Type B pancreatic cell (in vitro differentiated cells): Measurements from ENCODE around the gene FAM83G. TPM values are rescaled to one million over a fixed set of nuclear protein-coding genes. Genes with fewer than 3 reads are reported as not detected.
A peak's percentile ranks its signal among the peaks of the same experiment; 100 is the strongest.
"Not testable (repeated sequence)": the region's sequence is repeated elsewhere in the genome, so short reads cannot be mapped to it uniquely, and the experiment has no call there.

ENCODE experiments used
- DNase-seq: peaks from one replicate; pipeline ENCODE4 v3.0.0; 2021; ENCODE audit warnings: mixed read lengths; ENCODE audit not compliant: unreplicated experiment; ENCODE audit errors: extremely low spot score
- H3K27ac Mint-ChIP-seq: 2 replicates; pipeline ENCODE4 v1.8.0; 2021; ENCODE audit warnings: mild to moderate bottlenecking, mixed read lengths
- H3K27me3 Mint-ChIP-seq: 2 replicates; pipeline ENCODE4 v1.8.0; 2021; ENCODE audit warnings: mixed read lengths
- H3K36me3 Mint-ChIP-seq: 2 replicates; pipeline ENCODE4 v1.8.0; 2021; ENCODE audit warnings: mixed read lengths
- H3K4me1 Mint-ChIP-seq: one replicate; pipeline ENCODE4 v1.8.0; 2021; ENCODE audit warnings: mixed read lengths; ENCODE audit not compliant: unreplicated experiment
- H3K4me3 Mint-ChIP-seq: 2 replicates; pipeline ENCODE4 v1.8.0; 2021; ENCODE audit warnings: mild to moderate bottlenecking, mixed read lengths
- H3K9me3 Mint-ChIP-seq: 2 replicates; pipeline ENCODE4 v1.8.0; 2021; ENCODE audit warnings: mixed read lengths
- CTCF ChIP-seq: fragments of 200-600 bp; sonication (generic); conservative IDR thresholded peaks from 2 replicates; pipeline ENCODE4 v1.5.0; 2021; ENCODE audit warnings: antibody characterized with exemption, mild to moderate bottlenecking
- total RNA-seq: library from RNA; stranded (reverse); gene quantifications from 2 replicates; pipeline ENCODE4 v1.2.1, GENCODE V29; 2021; ENCODE audit warnings: low replicate concordance

The FAM83G gene
- total RNA-seq, 1 donor from 2014 or later: 8.3 TPM

- H3K4me1 Mint-ChIP-seq: peaks cover 17% of the 10 kb centered on the region
- no peaks in the 10 kb centered on the region for H3K27me3 Mint-ChIP-seq
- no peak overlapping the region for H3K4me3 Mint-ChIP-seq
- DNase-seq: no peak
- no peak for TF ChIP-seq CTCF
- no peak overlapping the region for H3K27ac Mint-ChIP-seq
- peaks cover 27% of the 10 kb centered on the region for H3K36me3 Mint-ChIP-seq
- H3K9me3 Mint-ChIP-seq: no peaks in the 10 kb centered on the region
Measured at GRCh38 chr17:18925187-18925586, 79.4 kb downstream of the FAM83G start.

GRCh38 chr17:18922596-18922995 is 82.0 kb downstream of the FAM83G start:
- H3K36me3 Mint-ChIP-seq: peaks cover 32% of the 10 kb centered on the region
- not testable (repeated sequence) for DNase-seq, H3K9me3 Mint-ChIP-seq, H3K27ac Mint-ChIP-seq, H3K4me3 Mint-ChIP-seq, H3K27me3 Mint-ChIP-seq
- peaks cover 24% of the 10 kb centered on the region for H3K4me1 Mint-ChIP-seq

- H3K4me3 Mint-ChIP-seq: no peak overlapping the region
- DNase-seq: no peak
- H3K27ac Mint-ChIP-seq: peak overlapping the region; percentile 7
- H3K27me3 Mint-ChIP-seq: no peaks in the 10 kb centered on the region
- H3K4me1 Mint-ChIP-seq: peaks cover 24% of the 10 kb centered on the region
- H3K9me3 Mint-ChIP-seq: no peaks in the 10 kb centered on the region
- peaks cover 32% of the 10 kb centered on the region for H3K36me3 Mint-ChIP-seq
- no peak for TF ChIP-seq CTCF
Measured at GRCh38 chr17:18921912-18922451, 82.6 kb downstream of the FAM83G start.

- no peaks in the 10 kb centered on the region for H3K9me3 Mint-ChIP-seq
- H3K4me3 Mint-ChIP-seq: no peak overlapping the region
- H3K4me1 Mint-ChIP-seq: peaks cover 24% of the 10 kb centered on the region
- no peak overlapping the region for H3K27ac Mint-ChIP-seq
- no peak for TF ChIP-seq CTCF
- H3K27me3 Mint-ChIP-seq: no peaks in the 10 kb centered on the region
- peaks cover 37% of the 10 kb centered on the region for H3K36me3 Mint-ChIP-seq
- no peak for DNase-seq
Measured at GRCh38 chr17:18921485-18921884, 83.1 kb downstream of the FAM83G start.

- TF ChIP-seq CTCF: no peak
- no peak overlapping the region for H3K4me3 Mint-ChIP-seq
- no peak overlapping the region for H3K27ac Mint-ChIP-seq
- H3K36me3 Mint-ChIP-seq: peaks cover 40% of the 10 kb centered on the region
- peaks cover 24% of the 10 kb centered on the region for H3K4me1 Mint-ChIP-seq
- no peak for DNase-seq
- no peaks in the 10 kb centered on the region for H3K9me3 Mint-ChIP-seq
- H3K27me3 Mint-ChIP-seq: no peaks in the 10 kb centered on the region
Measured at GRCh38 chr17:18920911-18921441, 83.6 kb downstream of the FAM83G start.

GRCh38 chr17:18919963-18920362 is 84.6 kb downstream of the FAM83G start:
- DNase-seq: no peak
- no peak for TF ChIP-seq CTCF
- Mint-ChIP-seq H3K27me3 (no peaks in the 10 kb centered on the region), H3K36me3 (peaks cover 44% of the 10 kb centered on the region), H3K27ac (peak overlapping the region; percentile 55), H3K4me1 (peaks cover 24% of the 10 kb centered on the region), H3K9me3 (no peaks in the 10 kb centered on the region), H3K4me3 (no peak overlapping the region)

Other genes starting within 250 kb of the FAM83G start
- gene TVP23B, start 223.6 kb downstream of the FAM83G start, total RNA-seq: 36.4 and 47.7 TPM in 2 replicates
- 37.0 and 50.7 TPM in 2 replicates for gene PRPSAP2, start 146.6 kb downstream of the FAM83G start, total RNA-seq
- 0.19 TPM in 1 of 2 replicates, not detected in the other for gene SLC5A10, start 52.6 kb downstream of the FAM83G start, total RNA-seq
- gene GRAP, start 42.2 kb upstream of the FAM83G start, total RNA-seq: 0.22 TPM in 1 of 2 replicates, not detected in the other
- gene GRAPL, start 122.8 kb upstream of the FAM83G start, total RNA-seq: not detected in 2 replicates
- 53.9 and 56.7 TPM in 2 replicates for gene EPN2, start 232.6 kb upstream of the FAM83G start, total RNA-seq